Muscle layer of duodenum (tissue), 2 donors: ENCODE measurements around the gene MLLT3.
"Not testable (repeated sequence)": the region's sequence is repeated elsewhere in the genome, so short reads cannot be mapped to it uniquely, and the experiment has no call there.

Experiments used
- H3K27ac ChIP-seq: one replicate; pipeline ENCODE4 v1.7.0; 2013; ENCODE audit warnings: mild to moderate bottlenecking, low read length
- H3K27me3 ChIP-seq: one replicate; pipeline ENCODE4 v1.7.0; 2013; ENCODE audit warnings: low read depth, mild to moderate bottlenecking, control low read depth, low read length
- H3K36me3 ChIP-seq, 2 donors: one replicate each; pipeline ENCODE4 v1.7.0; 2013; ENCODE audit warnings: low read length in 2 of 2, control low read depth in 1 of 2, mild to moderate bottlenecking in 1 of 2; ENCODE audit not compliant: insufficient read depth in 2 of 2, control insufficient read depth in 1 of 2
- H3K4me1 ChIP-seq, 2 donors: one replicate each; pipeline ENCODE4 v1.7.0; 2013; ENCODE audit warnings: low read length in 2 of 2, mild to moderate bottlenecking in 2 of 2, control low read depth in 1 of 2, moderate library complexity in 1 of 2; ENCODE audit not compliant: insufficient read depth in 2 of 2, control insufficient read depth in 1 of 2
- H3K4me3 ChIP-seq, 2 donors: one replicate each; pipeline ENCODE4 v1.7.0; 2013; ENCODE audit warnings: low read length in 2 of 2, low read depth in 1 of 2, mild to moderate bottlenecking in 1 of 2
- H3K9me3 ChIP-seq, 2 donors: one replicate each; pipeline ENCODE4 v1.7.0; 2013; ENCODE audit warnings: low read length in 2 of 2, control low read depth in 1 of 2, mild to moderate bottlenecking in 1 of 2; ENCODE audit not compliant: control insufficient read depth in 1 of 2
- donor health status: healthy.

The MLLT3 gene

GRCh38 chr9:20622330-20623020 is at the start of gene MLLT3:
TSS of gene MLLT3 (minus strand) at chr9:20622499.
- Histone ChIP-seq H3K9me3 (no peaks in the 10 kb centered on the region), H3K4me3 (peak within 1 kb of the TSS; percentile 94 to 98), H3K27me3 (no peaks in the 10 kb centered on the region), H3K4me1 (peaks cover 16 to 21% of the 10 kb centered on the region in 2 donors), H3K27ac (peak within 1 kb of the TSS; percentile 57), H3K36me3 (no peaks in the 10 kb centered on the region)

DNA sequence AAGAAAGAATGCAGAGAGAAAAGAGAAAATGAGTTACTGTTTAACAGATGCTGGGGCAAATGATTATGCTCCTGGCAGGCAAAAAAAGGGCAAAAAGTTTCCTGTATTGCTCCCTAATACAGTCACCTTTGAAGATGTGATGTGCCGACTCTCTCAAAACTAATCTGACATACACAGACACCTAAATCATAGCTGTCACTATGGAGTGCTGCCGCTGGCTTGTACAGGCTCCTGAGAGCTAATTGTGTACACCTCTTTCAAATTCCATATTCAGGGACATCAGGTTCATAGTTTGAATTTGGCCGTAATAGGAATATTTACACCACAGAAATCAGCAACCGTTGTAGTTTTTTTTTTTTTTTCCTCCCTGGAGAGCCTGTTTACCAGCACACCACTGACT is 49.3 kb upstream of the MLLT3 start:
- H3K36me3 ChIP-seq, result no peaks in the 10 kb centered on the region
- H3K4me3 ChIP-seq, result no peak overlapping the region
- H3K9me3 ChIP-seq, result no peaks in the 10 kb centered on the region
- no peaks in the 10 kb centered on the region for H3K27me3 ChIP-seq
- no peak overlapping the region for H3K27ac ChIP-seq
- no peaks in the 10 kb centered on the region for H3K4me1 ChIP-seq

DNA sequence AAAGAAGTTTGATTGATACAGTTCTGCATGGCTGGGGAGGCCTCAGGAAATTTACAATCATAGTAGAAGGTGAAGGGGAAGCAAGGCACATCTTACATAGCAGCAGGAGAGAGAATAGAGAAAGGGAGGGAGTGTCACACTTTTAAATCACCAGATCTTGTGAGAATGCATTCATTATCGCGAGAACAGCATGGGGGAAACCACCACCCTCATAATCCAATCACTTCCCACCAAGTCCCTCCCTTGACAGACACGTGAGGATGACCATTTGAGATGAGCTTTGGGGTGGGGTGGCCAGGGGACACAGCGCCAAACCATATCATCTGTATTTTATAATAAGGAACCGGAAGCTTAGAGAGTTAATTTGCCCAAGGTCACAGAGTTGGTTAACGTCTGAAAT is 48.1 kb upstream of the MLLT3 start:
- H3K4me1 ChIP-seq, result no peaks in the 10 kb centered on the region
- H3K27me3 ChIP-seq, result no peaks in the 10 kb centered on the region
- no peaks in the 10 kb centered on the region for H3K36me3 ChIP-seq
- no peaks in the 10 kb centered on the region for H3K9me3 ChIP-seq
- H3K27ac ChIP-seq, result no peak overlapping the region
- H3K4me3 ChIP-seq, result no peak overlapping the region

- no peaks in the 10 kb centered on the region for H3K9me3 ChIP-seq
- H3K27me3 ChIP-seq, result no peaks in the 10 kb centered on the region
- H3K4me1 ChIP-seq, result peaks cover 0 to 8% of the 10 kb centered on the region in 2 donors
These were observed 42.2 kb upstream of the MLLT3 start for GRCh38 chr9:20664501-20664900.

GRCh38 chr9:20663133-20663532 is 40.8 kb upstream of the MLLT3 start:
- Histone ChIP-seq H3K36me3 (no peaks in the 10 kb centered on the region), H3K4me3 (no peak overlapping the region), H3K27me3 (no peaks in the 10 kb centered on the region), H3K27ac (no peak overlapping the region), H3K4me1 (peaks cover 0 to 17% of the 10 kb centered on the region in 2 donors), H3K9me3 (no peaks in the 10 kb centered on the region)

More at GRCh38 chr9:20664501-20664900, 42.2 kb upstream of the MLLT3 start:
- no peaks in the 10 kb centered on the region for H3K36me3 ChIP-seq
- no peak overlapping the region for H3K27ac ChIP-seq
- no peak overlapping the region for H3K4me3 ChIP-seq

DNA sequence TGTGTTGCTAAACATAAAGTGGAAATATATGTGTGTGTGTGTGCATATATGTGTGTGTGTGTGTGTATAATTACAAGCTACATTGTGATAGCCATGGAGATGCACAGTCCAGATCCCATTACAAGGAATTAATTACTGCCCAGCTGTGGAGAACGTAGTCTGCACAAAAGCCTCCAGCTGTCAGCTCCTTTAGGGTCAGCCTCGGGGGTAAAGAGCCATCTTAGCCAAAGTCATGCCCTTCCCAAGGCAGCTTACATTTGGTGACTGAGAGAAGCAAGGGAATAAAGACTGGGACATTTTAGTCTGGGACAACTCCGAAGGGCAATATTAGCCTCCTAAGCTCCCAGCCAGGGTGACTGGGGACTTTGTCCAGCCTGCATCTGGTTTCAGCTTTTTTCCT is 39.9 kb upstream of the MLLT3 start:
- H3K4me1 ChIP-seq, result peaks cover 0 to 17% of the 10 kb centered on the region in 2 donors
- no peak overlapping the region for H3K27ac ChIP-seq
- H3K36me3 ChIP-seq, result no peaks in the 10 kb centered on the region
- H3K9me3 ChIP-seq, result no peaks in the 10 kb centered on the region
- no peak overlapping the region for H3K4me3 ChIP-seq
- H3K27me3 ChIP-seq, result no peaks in the 10 kb centered on the region

- Histone ChIP-seq H3K27ac (no peak overlapping the region), H3K4me3 (peak overlapping the region; percentile 23 to 66), H3K4me1 (peaks cover 0 to 17% of the 10 kb centered on the region in 2 donors), H3K9me3 (peaks cover 0 to 4% of the 10 kb centered on the region in 2 donors), H3K27me3 (no peaks in the 10 kb centered on the region), H3K36me3 (no peaks in the 10 kb centered on the region)
These were observed 37.2 kb upstream of the MLLT3 start for GRCh38 chr9:20659474-20659967.

- Histone ChIP-seq H3K9me3 (peaks cover 0 to 4% of the 10 kb centered on the region in 2 donors), H3K36me3 (no peaks in the 10 kb centered on the region), H3K4me1 (peaks cover 0 to 17% of the 10 kb centered on the region in 2 donors), H3K27ac (no peak overlapping the region), H3K27me3 (no peaks in the 10 kb centered on the region), H3K4me3 (peak overlapping the region; percentile 66 to 69)
These were observed 36.6 kb upstream of the MLLT3 start for GRCh38 chr9:20658677-20659473.

DNA sequence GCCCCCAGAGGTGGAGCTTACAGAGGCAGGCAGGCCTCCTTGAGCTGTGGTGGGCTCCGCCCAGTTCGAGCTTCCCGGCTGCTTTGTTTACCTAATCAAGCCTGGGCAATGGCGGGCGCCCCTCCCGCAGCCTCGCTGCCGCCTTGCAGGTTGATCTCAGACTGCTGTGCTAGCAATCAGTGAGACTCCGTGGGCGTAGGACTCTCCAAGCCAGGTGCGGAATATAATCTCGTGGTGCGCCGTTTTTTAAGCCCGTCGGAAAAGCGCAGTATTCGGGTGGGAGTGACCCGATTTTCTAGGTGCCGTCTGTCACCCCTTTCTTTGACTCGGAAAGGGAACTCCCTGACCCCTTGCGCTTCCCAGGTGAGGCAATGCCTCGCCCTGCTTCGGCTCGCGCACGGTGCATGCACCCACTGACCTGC is 36.0 kb upstream of the MLLT3 start:
- H3K27ac ChIP-seq, H3K9me3 ChIP-seq, H3K27me3 ChIP-seq, H3K36me3 ChIP-seq: not testable (repeated sequence)
- peaks cover 0 to 17% of the 10 kb centered on the region in 2 donors for H3K4me1 ChIP-seq
- peak overlapping the region; percentile 66 to 69 for H3K4me3 ChIP-seq

DNA sequence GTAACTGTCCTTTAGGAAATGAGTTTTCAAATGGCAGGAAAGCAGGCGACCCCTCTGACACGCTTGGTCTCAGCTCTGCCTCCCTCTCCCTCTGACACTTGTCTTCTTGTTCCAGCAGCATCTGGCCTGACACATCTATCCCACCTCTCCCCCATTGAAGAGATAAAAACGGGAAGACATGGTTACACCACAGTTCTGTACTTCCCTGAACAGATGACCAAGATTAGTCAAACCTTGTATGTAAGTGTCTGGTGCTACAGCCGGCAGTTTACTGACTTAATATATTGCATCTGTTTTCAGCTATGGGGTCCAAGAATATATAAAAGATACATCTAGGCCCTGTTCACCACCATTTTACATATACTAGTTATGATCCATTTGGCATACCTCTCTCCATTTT is 29.6 kb upstream of the MLLT3 start:
- Histone ChIP-seq H3K27ac (no peak overlapping the region), H3K4me3 (no peak overlapping the region), H3K4me1 (no peaks in the 10 kb centered on the region), H3K36me3 (no peaks in the 10 kb centered on the region), H3K9me3 (peaks cover 0 to 4% of the 10 kb centered on the region in 2 donors), H3K27me3 (no peaks in the 10 kb centered on the region)

GRCh38 chr9:20650750-20651299 is 28.5 kb upstream of the MLLT3 start:
- no peak overlapping the region for H3K4me3 ChIP-seq
- no peaks in the 10 kb centered on the region for H3K27me3 ChIP-seq
- no peaks in the 10 kb centered on the region for H3K4me1 ChIP-seq
- no peaks in the 10 kb centered on the region for H3K36me3 ChIP-seq
- H3K27ac ChIP-seq, result no peak overlapping the region
- peaks cover 0 to 4% of the 10 kb centered on the region in 2 donors for H3K9me3 ChIP-seq
